Stimulated activated CD8-positive, alpha-beta memory T cell treated with anti-CD3 and anti-CD28 coated beads, Interleukin-15, amount 100 ng/mL, for 1 hour (primary cell): ENCODE results near the gene STAM.
"Not testable (repeated sequence)": the region's sequence is repeated elsewhere in the genome, so short reads cannot be mapped to it uniquely, and the experiment has no call there.

Experiments used
- DNase-seq: peaks from one replicate; pipeline ENCODE4 v3.0.0-alpha.2; 2020; ENCODE audit warnings: low read depth

The STAM gene

GRCh38 chr10:17676919-17677318 is 33.0 kb downstream of the STAM start:
- DNase-seq, result no peak

- no peak for DNase-seq
Observed at GRCh38 chr10:17682236-17682946, 38.4 kb downstream of the STAM start.

- DNase-seq, result no peak
Observed at GRCh38 chr10:17683541-17683940, 39.6 kb downstream of the STAM start.

- DNase-seq, result no peak
Observed at GRCh38 chr10:17684537-17684936, 40.6 kb downstream of the STAM start.

- DNase-seq, result no peak
Observed at GRCh38 chr10:17685233-17685840, 41.4 kb downstream of the STAM start.

GRCh38 chr10:17687117-17687831 is 43.3 kb downstream of the STAM start:
- DNase-seq, result no peak

- no peak for DNase-seq
Observed at GRCh38 chr10:17689137-17689536, 45.2 kb downstream of the STAM start.

- no peak for DNase-seq
Observed at GRCh38 chr10:17693009-17693408, 49.1 kb downstream of the STAM start.

GRCh38 chr10:17698696-17699095 is 54.7 kb downstream of the STAM start:
- DNase-seq, result no peak

GRCh38 chr10:17701301-17701700 is 57.4 kb downstream of the STAM start:
- no peak for DNase-seq

GRCh38 chr10:17703706-17704105 is 59.8 kb downstream of the STAM start:
- DNase-seq, result no peak

GRCh38 chr10:17708821-17709220 is 64.9 kb downstream of the STAM start:
- no peak for DNase-seq

GRCh38 chr10:17709492-17709891 is 65.5 kb downstream of the STAM start:
- no peak for DNase-seq

GRCh38 chr10:17710181-17710580 is 66.2 kb downstream of the STAM start:
- no peak for DNase-seq

- no peak for DNase-seq
Observed at GRCh38 chr10:17712053-17712452, 68.1 kb downstream of the STAM start.

- DNase-seq, result no peak
Observed at GRCh38 chr10:17712717-17713471, 68.9 kb downstream of the STAM start.

- DNase-seq, result no peak
Observed at GRCh38 chr10:17713758-17714157, 69.8 kb downstream of the STAM start.

GRCh38 chr10:17716161-17716560 is 72.2 kb downstream of the STAM start:
- no peak for DNase-seq

GRCh38 chr10:17722317-17723014 is 78.5 kb downstream of the STAM start:
- not testable (repeated sequence) for DNase-seq

- DNase-seq, result no peak
Observed at GRCh38 chr10:17725703-17726102, 81.8 kb downstream of the STAM start.

- DNase-seq, result no peak
Observed at GRCh38 chr10:17729630-17730029, 85.7 kb downstream of the STAM start.

GRCh38 chr10:17730667-17731066 is 86.7 kb downstream of the STAM start:
- DNase-seq, result no peak
